Tibial artery (tissue), 4 donors: ENCODE results near the gene CERS2.

Experiments
- DNase-seq, 2 donors: peaks; one replicate each; pipeline ENCODE4 v3.0.0-alpha.2; 2019
- H3K27ac ChIP-seq, 2 donors: fragments of 200-600 bp; sonication (generic) in 1 of 2; 1 replicate in 1 of 2; 2 replicates in 1 of 2; pipeline ENCODE4 v1.5.1; 2018 to 2019; ENCODE audit warnings: mild to moderate bottlenecking in 1 of 2
- H3K27me3 ChIP-seq, 2 donors: fragments of 200-600 bp; sonication (generic) in 1 of 2; one replicate each; pipeline versions ENCODE4 v1.5.1 to v1.6.0; 2016 to 2019
- H3K36me3 ChIP-seq, 3 donors: fragments of 200-600 bp; sonication (generic) in 2 of 3; one replicate each; pipeline ENCODE4 v1.5.1; 2016 to 2019; ENCODE audit warnings: mild to moderate bottlenecking in 2 of 3
- H3K4me1 ChIP-seq, 4 donors: fragments of 200-600 bp; sonication (generic) in 2 of 4; 1 replicate in 3 of 4; 2 replicates in 1 of 4; pipeline ENCODE4 v1.5.1; 2016 to 2019
- H3K4me3 ChIP-seq, 2 donors: fragments of 200-600 bp; sonication (generic) in 1 of 2; 1 replicate in 1 of 2; 2 replicates in 1 of 2; pipeline ENCODE4 v1.5.1; 2018 to 2019; ENCODE audit warnings: mild to moderate bottlenecking in 2 of 2
- H3K9me3 ChIP-seq, 3 donors: fragments of 200-600 bp; sonication (generic) in 1 of 3; one replicate each; pipeline ENCODE4 v1.5.1; 2016 to 2019
- CTCF ChIP-seq, 2 experiments: fragments of 200-600 bp in 1 of 2; fragments of 450-650 bp in 1 of 2; IDR thresholded peaks; one replicate each; pipeline ENCODE4 v1.5.1; 2017 to 2019; ENCODE audit warnings: antibody characterized with exemption in 2 of 2, mild to moderate bottlenecking in 1 of 2, moderate library complexity in 1 of 2
- intact Hi-C: fragments of 100-400 bp; cut with DNase I; formaldehyde crosslinking; loops from one replicate; pipeline ENCODE4 v1.15.0; 2023; ENCODE audit warnings: low total_unique reads

Gene CERS2

DNA sequence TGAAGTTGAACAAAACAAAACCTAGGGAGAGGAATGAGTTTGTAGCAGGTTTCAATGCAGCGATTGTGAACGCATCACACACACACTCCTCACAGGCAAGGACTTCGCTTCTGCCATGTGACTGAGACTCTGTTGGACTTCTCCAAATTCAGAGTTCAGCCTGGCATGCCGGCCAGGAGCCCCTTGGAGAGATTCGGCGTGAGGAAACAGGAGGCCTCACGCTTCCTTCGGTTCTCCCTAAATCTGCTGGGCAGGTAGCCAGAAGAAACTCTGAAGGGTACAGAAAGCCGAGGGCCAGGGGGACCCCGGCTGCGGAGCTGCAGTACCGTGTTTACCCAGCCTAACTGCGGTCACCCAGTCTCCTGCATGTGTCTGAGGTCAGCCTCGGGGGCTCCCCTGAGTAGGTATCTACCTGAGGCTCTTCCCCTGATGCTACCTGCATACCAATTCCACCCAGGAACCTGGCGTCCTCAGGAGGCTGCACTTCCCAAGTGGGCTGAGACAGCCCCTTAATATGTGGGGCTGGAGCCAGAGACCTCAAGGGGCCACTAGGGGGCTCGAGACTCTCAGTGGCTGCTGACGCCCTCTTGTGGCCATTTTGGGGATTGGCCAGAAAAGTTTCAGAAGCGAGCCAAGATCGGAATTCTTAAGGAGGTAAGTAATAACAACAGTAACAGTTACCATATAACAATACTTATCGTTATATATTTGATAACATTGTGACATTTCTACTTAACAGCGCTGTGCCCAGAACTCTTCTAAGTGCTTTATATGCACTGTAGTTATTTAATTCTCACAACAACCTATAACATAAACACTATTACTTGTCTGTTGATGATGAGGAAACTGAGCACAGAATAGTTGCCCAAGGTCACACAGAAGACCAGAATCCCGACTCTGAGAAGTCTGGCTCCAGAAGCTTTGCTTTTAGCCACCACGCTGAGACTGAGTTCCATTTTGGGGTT is 4.7 kb upstream of the CERS2 start:
- DNase-seq: peak; percentile 92 to 94
- no peaks in the 10 kb centered on the region for H3K27me3 ChIP-seq
- peaks cover 0 to 56% (median 40%) of the 10 kb centered on the region in 4 donors for H3K4me1 ChIP-seq
- peak overlapping the region; percentile 9 to 26 for H3K4me3 ChIP-seq
- peak overlapping the region; percentile 98 for H3K27ac ChIP-seq
- no peaks in the 10 kb centered on the region for H3K9me3 ChIP-seq
- no peaks in the 10 kb centered on the region for H3K36me3 ChIP-seq
- intact Hi-C loops: loop anchor here (2.0 to 10.0 kb wide), 4 partner anchors 52 to 415 kb away; partner anchors contain the start of gene SETDB1
- peak; percentile 99 for TF ChIP-seq CTCF (IDR thresholded peaks at IDR 0.05)

DNA sequence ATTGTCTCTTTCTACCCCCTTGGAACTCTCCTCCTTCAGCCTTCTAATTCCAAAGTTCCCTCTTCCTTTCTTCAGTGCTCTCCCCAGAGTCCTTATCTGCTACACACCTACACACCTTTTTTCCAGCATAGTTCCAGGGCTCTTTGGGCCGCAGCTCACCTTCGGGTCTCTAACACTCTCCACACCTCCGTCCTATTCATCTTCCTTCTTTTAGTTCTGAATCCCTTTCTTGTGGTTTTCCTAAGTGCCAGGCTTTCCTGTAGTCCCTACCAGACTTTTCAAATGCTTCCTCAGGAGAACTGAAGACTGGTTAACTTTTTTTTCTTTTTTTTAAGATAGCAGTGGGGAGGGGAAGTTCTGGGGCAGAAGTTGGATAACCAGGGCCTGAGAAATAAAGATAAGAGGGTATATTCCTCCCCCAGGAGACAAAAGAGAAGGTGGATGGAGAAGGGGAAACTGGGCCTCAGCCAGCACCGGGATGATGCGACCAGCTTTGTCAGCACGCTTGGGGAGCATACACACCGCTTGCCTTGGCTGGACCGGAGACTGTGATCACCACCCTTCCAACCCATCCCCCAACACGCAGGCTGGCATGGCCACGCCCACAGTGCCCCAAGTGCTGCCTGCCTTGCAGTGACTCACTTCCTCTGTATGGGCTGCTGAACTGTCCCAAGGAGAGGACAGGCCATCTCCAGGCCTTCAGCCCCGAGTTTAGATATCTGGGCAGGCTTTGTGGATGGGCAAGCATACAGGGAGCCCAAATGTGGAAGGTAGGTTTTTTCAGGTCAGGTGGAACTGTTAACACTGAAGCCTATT is 2.5 kb upstream of the CERS2 start:
- Histone ChIP-seq H3K4me3 (peak overlapping the region in 1 of 2 donors; percentile 4), H3K36me3 (no peaks in the 10 kb centered on the region), H3K4me1 (peaks cover 0 to 66% (median 56%) of the 10 kb centered on the region in 4 donors), H3K27me3 (no peaks in the 10 kb centered on the region), H3K9me3 (no peaks in the 10 kb centered on the region), H3K27ac (peak overlapping the region; percentile 98)
- TF ChIP-seq CTCF (IDR thresholded peaks at IDR 0.05): peak in 1 of 2 experiments; percentile 7
- intact Hi-C loops: loop anchor here (5.0 to 10.0 kb wide), 3 partner anchors 50 to 412 kb away; partner anchors contain the start of gene SETDB1
- DNase-seq: peak; percentile 91 to 96

GRCh38 chr1:150976401-150976821 is 1.8 kb upstream of the CERS2 start:
- Histone ChIP-seq H3K9me3 (no peaks in the 10 kb centered on the region), H3K27ac (peak overlapping the region; percentile 98), H3K4me1 (peaks cover 0 to 70% (median 61%) of the 10 kb centered on the region in 4 donors), H3K4me3 (no peak overlapping the region), H3K27me3 (no peaks in the 10 kb centered on the region), H3K36me3 (no peaks in the 10 kb centered on the region)
- TF ChIP-seq CTCF (IDR thresholded peaks at IDR 0.05): no peak
- DNase-seq: no peak
- intact Hi-C loops: loop anchor here (5.0 to 10.0 kb wide), 3 partner anchors 49 to 412 kb away; partner anchors contain the start of gene SETDB1

DNA sequence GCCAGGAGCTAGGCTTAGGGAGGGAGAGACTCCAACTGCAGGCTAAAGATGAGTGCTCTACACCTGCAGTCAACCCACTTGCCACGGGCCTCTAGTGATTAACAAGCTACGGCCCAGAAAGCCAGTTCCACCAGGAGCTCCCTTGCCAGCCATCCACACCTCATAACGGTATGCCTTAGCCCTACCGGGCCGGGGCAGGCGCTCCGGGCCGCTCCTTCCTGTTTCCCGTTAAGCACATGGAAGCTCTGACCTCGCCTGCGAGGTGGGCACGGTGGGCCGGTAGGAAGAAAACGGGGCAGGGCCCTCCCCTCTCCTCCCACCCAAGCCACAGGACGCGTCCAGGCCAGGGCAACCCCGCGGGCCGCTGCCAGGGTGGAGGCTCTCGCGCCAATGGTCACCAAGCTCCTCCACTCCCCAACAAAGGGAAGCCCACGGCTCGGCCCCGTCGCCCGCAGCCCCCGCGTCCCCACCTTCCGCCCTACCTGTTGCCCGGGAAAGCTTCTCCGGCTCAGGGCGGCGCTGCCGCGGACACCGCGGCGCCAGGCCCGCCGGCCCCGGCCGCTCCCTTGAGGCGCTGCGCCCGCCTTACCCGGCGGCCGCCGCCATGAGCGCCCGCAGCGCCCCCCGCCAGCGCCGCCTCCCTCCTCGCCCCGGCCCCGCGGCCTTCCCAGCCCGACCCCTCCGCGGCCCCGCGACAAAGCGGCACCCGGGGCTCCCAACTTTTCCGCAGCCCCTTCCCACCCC is 627 bp downstream of the CERS2 start:
- Histone ChIP-seq H3K27me3 (no peaks in the 10 kb centered on the region), H3K4me1 (peaks cover 0 to 78% (median 68%) of the 10 kb centered on the region in 4 donors), H3K9me3 (no peaks in the 10 kb centered on the region), H3K27ac (peak overlapping the region; percentile 98), H3K36me3 (no peaks in the 10 kb centered on the region), H3K4me3 (peak overlapping the region; percentile 78 to 81)
- intact Hi-C loops: loop anchor here (10.0 kb wide), 2 partner anchors 339 to 409 kb away; no protein-coding TSS in a partner anchor
- no peak for TF ChIP-seq CTCF (IDR thresholded peaks at IDR 0.05)
- DNase-seq: peak; percentile 29 to 74
